ENCODE results near the gene DPP8. TPM values are rescaled to one million over a fixed set of nuclear protein-coding genes. Genes with fewer than 3 reads are reported as not detected.

The DPP8 gene
- total RNA-seq, 4 donors from 2014 or later, result 30.5 to 42.4 (median 41.5) TPM

- H3K27ac ChIP-seq, result no peak overlapping the region
- peaks cover 0 to 26% (median 13%) of the 10 kb centered on the region in 4 donors for H3K4me1 ChIP-seq
- no peaks in the 10 kb centered on the region for H3K36me3 ChIP-seq
- TF ChIP-seq, protein P1, sequence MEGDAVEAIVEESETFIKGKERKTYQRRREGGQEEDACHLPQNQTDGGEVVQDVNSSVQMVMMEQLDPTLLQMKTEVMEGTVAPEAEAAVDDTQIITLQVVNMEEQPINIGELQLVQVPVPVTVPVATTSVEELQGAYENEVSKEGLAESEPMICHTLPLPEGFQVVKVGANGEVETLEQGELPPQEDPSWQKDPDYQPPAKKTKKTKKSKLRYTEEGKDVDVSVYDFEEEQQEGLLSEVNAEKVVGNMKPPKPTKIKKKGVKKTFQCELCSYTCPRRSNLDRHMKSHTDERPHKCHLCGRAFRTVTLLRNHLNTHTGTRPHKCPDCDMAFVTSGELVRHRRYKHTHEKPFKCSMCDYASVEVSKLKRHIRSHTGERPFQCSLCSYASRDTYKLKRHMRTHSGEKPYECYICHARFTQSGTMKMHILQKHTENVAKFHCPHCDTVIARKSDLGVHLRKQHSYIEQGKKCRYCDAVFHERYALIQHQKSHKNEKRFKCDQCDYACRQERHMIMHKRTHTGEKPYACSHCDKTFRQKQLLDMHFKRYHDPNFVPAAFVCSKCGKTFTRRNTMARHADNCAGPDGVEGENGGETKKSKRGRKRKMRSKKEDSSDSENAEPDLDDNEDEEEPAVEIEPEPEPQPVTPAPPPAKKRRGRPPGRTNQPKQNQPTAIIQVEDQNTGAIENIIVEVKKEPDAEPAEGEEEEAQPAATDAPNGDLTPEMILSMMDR (IDR thresholded peaks at IDR 0.05), result no peak
- TF ChIP-seq POLR2A (IDR thresholded peaks at IDR 0.05), result no peak
- H3K27me3 ChIP-seq, result peaks cover 0 to 6% of the 10 kb centered on the region in 2 donors
- H3K4me3 ChIP-seq, result no peak overlapping the region
- DNase-seq, result no peak
- H3K9me3 ChIP-seq, result no peaks in the 10 kb centered on the region
Observed at GRCh38 chr15:65418596-65418995, 98.9 kb downstream of the DPP8 start.

DNA sequence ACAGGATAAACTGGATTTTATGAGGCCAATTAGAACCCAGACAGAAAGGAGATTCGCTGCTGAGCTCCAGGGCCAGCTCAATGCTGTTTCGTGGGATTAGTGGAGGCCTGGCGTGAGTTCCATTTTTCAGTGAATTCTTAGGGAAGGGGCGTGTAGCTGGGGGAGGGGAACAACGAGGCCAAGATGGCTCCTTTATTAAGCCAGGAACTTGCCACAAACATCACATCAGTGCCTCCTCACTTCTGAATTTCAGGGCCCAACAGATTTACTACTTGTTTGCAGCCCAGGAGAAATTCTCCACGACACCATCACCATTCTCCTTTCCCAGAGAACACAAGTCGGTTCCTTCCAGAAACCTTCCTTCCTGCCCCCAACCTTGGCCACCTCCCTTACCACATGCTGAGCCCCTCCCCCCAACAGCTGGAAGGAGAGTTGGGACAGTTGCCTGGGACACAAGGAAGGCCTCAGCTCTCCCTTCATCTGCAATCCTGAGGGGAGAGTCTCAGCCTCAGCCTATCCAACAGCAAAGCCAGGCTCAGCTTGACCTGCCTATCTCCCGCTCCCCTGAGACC lies 100.6 kb downstream of the DPP8 start:
- Histone ChIP-seq H3K4me1 (peaks cover 0 to 21% (median 8%) of the 10 kb centered on the region in 4 donors), H3K36me3 (no peaks in the 10 kb centered on the region), H3K27me3 (peaks cover 0 to 6% of the 10 kb centered on the region in 2 donors), H3K9me3 (no peaks in the 10 kb centered on the region), H3K4me3 (no peak overlapping the region), H3K27ac (no peak overlapping the region)
- no peak for TF ChIP-seq POLR2A (IDR thresholded peaks at IDR 0.05)
- TF ChIP-seq, protein P1 (IDR thresholded peaks at IDR 0.05), result no peak
- DNase-seq, result no peak

DNA sequence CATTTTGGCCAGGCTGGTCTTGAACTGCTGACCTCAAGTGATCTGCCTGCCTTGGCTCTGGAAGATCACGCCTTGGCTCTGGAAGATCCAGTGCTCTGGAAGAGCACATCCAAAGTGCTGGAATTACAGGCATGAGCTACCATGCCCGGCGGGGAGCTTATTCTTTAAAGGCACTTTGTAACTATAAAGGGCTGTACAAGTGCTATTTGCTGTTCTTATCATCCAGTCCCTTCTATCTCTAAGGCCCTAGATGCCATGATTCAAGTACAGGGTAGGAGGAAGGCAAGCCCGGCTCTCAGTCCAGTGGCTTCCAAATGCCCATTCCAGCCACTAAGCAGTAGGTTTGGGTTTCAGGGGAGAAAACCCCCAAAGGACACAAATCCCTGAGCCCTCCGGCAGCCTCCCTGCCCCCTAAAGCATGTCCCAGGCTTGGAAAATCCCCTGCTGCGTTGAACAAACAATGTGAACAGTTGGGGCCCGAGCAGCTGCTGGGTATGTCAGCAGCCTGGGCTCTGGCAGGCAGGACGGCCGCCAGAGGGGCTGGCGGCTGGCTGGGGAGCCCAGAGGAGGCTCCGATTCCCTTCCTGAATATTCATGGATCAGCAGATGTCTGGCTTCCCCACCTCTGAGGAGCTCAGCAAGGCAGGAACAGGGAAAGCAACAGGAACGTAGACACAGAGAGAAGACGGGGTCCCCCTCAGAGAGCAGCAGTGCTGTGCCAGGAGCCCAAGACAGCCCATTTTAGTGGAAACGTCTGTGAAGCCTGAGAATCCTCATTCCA lies 102.5 kb downstream of the DPP8 start:
- DNase-seq, result no peak
- no peak for TF ChIP-seq POLR2A (IDR thresholded peaks at IDR 0.05)
- TF ChIP-seq, protein P1 (IDR thresholded peaks at IDR 0.05), result no peak
- Histone ChIP-seq H3K4me1 (peaks cover 0 to 8% (median 0%) of the 10 kb centered on the region in 4 donors), H3K27me3 (peaks cover 0 to 5% of the 10 kb centered on the region in 2 donors), H3K9me3 (no peaks in the 10 kb centered on the region), H3K27ac (peak overlapping the region in 3 of 4 donors; percentile 9 to 48 (median 28)), H3K36me3 (no peaks in the 10 kb centered on the region), H3K4me3 (no peak overlapping the region)

DNA sequence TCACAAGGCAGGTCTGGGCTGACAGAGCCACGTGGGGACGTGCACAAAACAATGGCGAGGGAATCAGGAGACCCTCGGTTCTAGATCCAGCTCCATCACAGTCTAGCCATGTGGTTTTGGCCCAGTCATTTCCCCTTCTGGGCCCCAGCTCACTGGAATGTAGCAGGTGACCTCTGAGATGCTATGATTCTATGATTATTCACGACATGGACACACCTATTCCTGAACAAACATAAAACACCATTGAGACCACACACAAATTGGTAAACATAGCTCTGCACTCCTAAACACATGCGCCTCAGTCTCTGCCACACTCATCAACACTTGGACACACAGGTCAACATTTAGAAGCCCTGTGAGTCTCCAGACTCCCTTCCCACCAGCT lies 103.7 kb downstream of the DPP8 start:
- no peak for DNase-seq
- Histone ChIP-seq H3K4me3 (no peak overlapping the region), H3K36me3 (no peaks in the 10 kb centered on the region), H3K4me1 (peaks cover 0 to 8% (median 0%) of the 10 kb centered on the region in 4 donors), H3K9me3 (no peaks in the 10 kb centered on the region), H3K27ac (no peak overlapping the region), H3K27me3 (no peaks in the 10 kb centered on the region)
- TF ChIP-seq, protein P1 (IDR thresholded peaks at IDR 0.05), result no peak
- TF ChIP-seq POLR2A (IDR thresholded peaks at IDR 0.05), result no peak

GRCh38 chr15:65413051-65413759 lies 104.3 kb downstream of the DPP8 start:
- H3K27ac ChIP-seq, result no peak overlapping the region

More at GRCh38 chr15:65413051-65413759, 104.3 kb downstream of the DPP8 start:
- H3K4me3 ChIP-seq, result no peak overlapping the region
- no peaks in the 10 kb centered on the region for H3K36me3 ChIP-seq
- TF ChIP-seq POLR2A (IDR thresholded peaks at IDR 0.05), result no peak
- TF ChIP-seq, protein P1 (IDR thresholded peaks at IDR 0.05), result no peak
- H3K9me3 ChIP-seq, result no peaks in the 10 kb centered on the region
- no peaks in the 10 kb centered on the region for H3K27me3 ChIP-seq
- H3K4me1 ChIP-seq, result peaks cover 0 to 8% (median 0%) of the 10 kb centered on the region in 4 donors
- no peak for DNase-seq
